Natural killer cell (primary cell): ENCODE results near the gene THSD8. TPM values are rescaled to one million over a fixed set of nuclear protein-coding genes. Genes with fewer than 3 reads are reported as not detected.

ENCODE experiments used
- ATAC-seq, 3 donors: fragments of 150-1000 bp in 2 of 3; fragments of 200-7000 bp in 1 of 3; cut with Tn5 transposase; 1 replicate in 1 of 3; 2 replicates in 2 of 3; pipeline ENCODE4 v1.10.0; 2021; ENCODE audit warnings: mild to moderate bottlenecking in 2 of 3, moderate library complexity in 2 of 3
- DNase-seq, 2 donors: peaks; one replicate each; pipeline versions ENCODE4 v3.0.0 to v3.0.0-alpha.2; 2013 to 2021; ENCODE audit warnings: mixed read lengths in 1 of 2
- H3K27ac ChIP-seq: one replicate; pipeline ENCODE4 v1.5.1; 2013; ENCODE audit warnings: mild to moderate bottlenecking, low read length
- H3K27me3 ChIP-seq: one replicate; pipeline ENCODE4 v1.6.1; 2013; ENCODE audit warnings: low read length; ENCODE audit not compliant: control insufficient read depth, insufficient read depth
- H3K36me3 ChIP-seq: one replicate; pipeline ENCODE4 v1.6.1; 2013; ENCODE audit warnings: low read length; ENCODE audit not compliant: control insufficient read depth, insufficient read depth
- H3K4me1 ChIP-seq: one replicate; pipeline ENCODE4 v1.6.1; 2013; ENCODE audit warnings: low read length; ENCODE audit not compliant: control insufficient read depth, insufficient read depth
- H3K4me3 ChIP-seq: one replicate; pipeline ENCODE4 v1.5.1; 2013; ENCODE audit warnings: low read length
- H3K9me3 ChIP-seq: one replicate; pipeline ENCODE4 v1.6.1; 2013; ENCODE audit warnings: low read length; ENCODE audit not compliant: control insufficient read depth, insufficient read depth
- H3K27ac Mint-ChIP-seq, 2 donors: one replicate each; pipeline ENCODE4 v1.8.0; 2022; ENCODE audit warnings: mild to moderate bottlenecking in 2 of 2, mixed read lengths in 2 of 2, moderate library complexity in 1 of 2
- H3K27me3 Mint-ChIP-seq, 2 donors: one replicate each; pipeline ENCODE4 v1.8.0; 2022; ENCODE audit warnings: low read depth in 2 of 2, mixed read lengths in 2 of 2
- H3K36me3 Mint-ChIP-seq: one replicate; pipeline ENCODE4 v1.8.0; 2022; ENCODE audit warnings: mixed read lengths
- H3K4me1 Mint-ChIP-seq, 2 donors: one replicate each; pipeline ENCODE4 v1.8.0; 2022; ENCODE audit warnings: mixed read lengths in 2 of 2
- H3K4me3 Mint-ChIP-seq: one replicate; pipeline ENCODE4 v1.8.0; 2022; ENCODE audit warnings: mild to moderate bottlenecking, moderate library complexity, mixed read lengths
- H3K9me3 Mint-ChIP-seq, 2 donors: one replicate each; pipeline ENCODE4 v1.8.0; 2022; ENCODE audit warnings: mixed read lengths in 2 of 2
- CTCF ChIP-seq: fragments of 200-600 bp; IDR thresholded peaks from one replicate; pipeline ENCODE4 v1.8.0; 2022; ENCODE audit warnings: antibody characterized with exemption
- WGBS: methylation state at CpG from one replicate; pipeline ENCODE4 v1.1.7; 2013; ENCODE audit warnings: missing lambda C conversion rate; ENCODE audit not compliant: insufficient coverage; 5-methylcytosine and 5-hydroxymethylcytosine counted together
- intact Hi-C: fragments of 100-400 bp; cut with micrococcal nuclease; formaldehyde crosslinking; loops from one replicate; pipeline ENCODE4 v1.14.2; 2022
- total RNA-seq, 4 donors: library from RNA; stranded (reverse); fragments of 120-200 nt in 1 of 4; gene quantifications; one replicate each; pipeline versions ENCODE4 v1.2.3 to v1.2.4, GENCODE V29; 2013 to 2022

THSD8 gene
- total RNA-seq, 3 donors from 2014 or later (not counting 1 experiment from before 2014, with no cell fraction given), result 1.7 to 2.8 (median 2.2) TPM

DNA sequence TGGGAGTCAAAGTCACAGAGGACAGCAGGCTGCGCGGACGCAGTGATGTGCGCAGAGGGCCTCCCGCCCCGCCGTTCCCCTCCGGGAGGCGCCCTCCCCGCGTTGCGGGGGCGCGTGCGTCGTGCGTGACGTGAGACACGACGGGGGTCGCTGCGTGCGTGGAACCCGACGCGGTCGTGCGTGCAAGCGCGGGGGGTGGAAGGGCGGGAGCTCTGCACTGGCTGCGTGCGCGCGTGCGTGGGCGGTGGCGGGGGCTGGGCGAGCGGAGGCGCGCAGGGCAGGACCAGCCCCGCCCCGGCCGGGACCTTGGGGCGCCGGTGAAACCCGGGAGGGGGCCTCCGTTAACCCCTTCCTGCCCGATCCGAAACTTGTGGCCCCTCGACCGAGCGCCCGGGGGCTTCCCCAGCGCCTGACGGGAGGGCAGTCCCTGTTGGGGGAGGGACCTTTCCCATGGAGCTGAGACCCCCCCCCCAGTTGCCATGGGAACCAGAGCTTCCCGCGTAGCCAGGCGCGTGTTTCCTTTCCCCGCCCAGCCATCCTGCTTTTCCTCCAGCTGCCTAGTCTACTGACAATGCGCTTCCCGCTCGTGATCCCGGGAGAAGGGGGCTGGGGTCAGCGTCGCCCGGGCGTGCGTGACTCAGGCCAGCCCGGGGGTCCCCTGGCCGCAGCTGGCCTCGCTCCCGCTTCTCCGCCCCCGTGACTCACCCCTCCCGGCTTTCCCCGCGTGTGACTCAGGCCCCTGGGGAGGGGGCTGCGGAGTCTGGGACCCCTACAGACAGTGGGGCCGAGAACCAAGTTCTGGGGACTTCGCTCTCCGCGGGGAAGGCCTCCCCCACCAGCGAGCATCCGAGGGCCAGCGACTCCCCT, 19.2 kb upstream of the THSD8 start:
- peak overlapping the region; percentile 51 for H3K4me3 ChIP-seq
- intact Hi-C loops, result loop anchor here (1.0 to 10.0 kb wide), 2 partner anchors 9 to 262 kb away; partner anchors contain the start of gene JUNB
- no peaks in the 10 kb centered on the region for H3K36me3 ChIP-seq
- 1% methylated on average over 88 of the region's 88 CpGs for WGBS
- no peaks in the 10 kb centered on the region for H3K9me3 ChIP-seq
- H3K27me3 ChIP-seq, result no peaks in the 10 kb centered on the region
- H3K4me1 ChIP-seq, result peaks cover 83% of the 10 kb centered on the region
- H3K27me3 Mint-ChIP-seq, result no peaks in the 10 kb centered on the region
- no peak for TF ChIP-seq CTCF
- H3K27ac ChIP-seq, result peak overlapping the region; percentile 98
- H3K36me3 Mint-ChIP-seq, result no peaks in the 10 kb centered on the region
- peaks cover 13 to 25% of the 10 kb centered on the region in 2 donors for H3K4me1 Mint-ChIP-seq
- peak overlapping the region in 1 of 2 donors; percentile 75 for H3K27ac Mint-ChIP-seq
- peak overlapping the region; percentile 83 for H3K4me3 Mint-ChIP-seq
- ATAC-seq (peak; percentile 59 to 81 (median 70)), DNase-seq (peak; percentile 87 to 98)
- no peaks in the 10 kb centered on the region for H3K9me3 Mint-ChIP-seq

GRCh38 chr19:12783291-12783848, 18.5 kb upstream of the THSD8 start:
- no peaks in the 10 kb centered on the region for H3K36me3 Mint-ChIP-seq
- H3K27ac Mint-ChIP-seq, result peak overlapping the region in 1 of 2 donors; percentile 19
- intact Hi-C loops, result loop anchor here (10.0 kb wide), 1 partner anchor 261 kb away; no protein-coding TSS in a partner anchor
- peak overlapping the region; percentile 17 for H3K4me3 Mint-ChIP-seq
- Histone ChIP-seq H3K27ac (peak overlapping the region; percentile 98), H3K36me3 (no peaks in the 10 kb centered on the region), H3K4me3 (no peak overlapping the region), H3K27me3 (no peaks in the 10 kb centered on the region), H3K9me3 (no peaks in the 10 kb centered on the region), H3K4me1 (peaks cover 77% of the 10 kb centered on the region)
- peak in 1 of 2 donors; percentile 58 for DNase-seq
- 19% methylated on average over 13 of the region's 16 CpGs for WGBS
- ATAC-seq, result no peak
- H3K4me1 Mint-ChIP-seq, result peaks cover 8 to 20% of the 10 kb centered on the region in 2 donors
- no peaks in the 10 kb centered on the region for H3K27me3 Mint-ChIP-seq
- H3K9me3 Mint-ChIP-seq, result no peaks in the 10 kb centered on the region
- no peak for TF ChIP-seq CTCF

DNA sequence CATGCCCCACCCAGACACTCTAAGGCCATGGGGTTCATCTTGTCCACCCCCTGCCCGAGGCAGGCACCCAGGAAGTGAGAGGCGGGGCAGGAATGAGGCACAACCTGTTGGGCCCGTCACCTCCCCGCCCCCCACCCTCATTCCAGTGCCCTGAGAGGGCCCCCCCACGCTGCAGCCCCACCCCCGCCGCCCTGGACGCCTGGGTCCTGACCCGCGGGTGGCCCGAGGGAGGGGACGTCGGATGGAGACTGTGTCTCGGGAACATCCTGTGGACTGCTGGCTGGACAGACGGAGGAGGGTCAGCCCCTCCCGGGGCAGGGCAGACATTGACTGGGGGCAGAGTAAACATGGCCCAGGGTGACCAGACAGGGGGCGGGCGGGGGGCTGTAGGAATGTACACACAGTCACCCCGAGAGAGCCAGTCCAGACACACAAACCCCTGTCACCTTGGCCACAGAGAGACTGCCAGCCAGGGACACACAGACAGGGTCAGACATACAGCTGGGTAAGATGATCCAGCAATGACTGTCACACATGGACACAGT, 17.9 kb upstream of the THSD8 start:
- Histone ChIP-seq H3K27ac (peak overlapping the region; percentile 98), H3K4me1 (peaks cover 77% of the 10 kb centered on the region), H3K9me3 (no peaks in the 10 kb centered on the region), H3K36me3 (no peaks in the 10 kb centered on the region), H3K4me3 (no peak overlapping the region), H3K27me3 (no peaks in the 10 kb centered on the region)
- DNase-seq, result no peak
- intact Hi-C loops, result loop anchor here (10.0 kb wide), 1 partner anchor 261 kb away; no protein-coding TSS in a partner anchor
- no peak for ATAC-seq
- Mint-ChIP-seq H3K27ac (peak overlapping the region in 1 of 2 donors; percentile 19), H3K9me3 (no peaks in the 10 kb centered on the region), H3K27me3 (no peaks in the 10 kb centered on the region), H3K4me3 (peak overlapping the region; percentile 17), H3K36me3 (no peaks in the 10 kb centered on the region), H3K4me1 (peaks cover 7 to 19% of the 10 kb centered on the region in 2 donors)
- WGBS, result 63% methylated on average over 17 of the region's 19 CpGs
- TF ChIP-seq CTCF, result no peak
